ENCODE results near the gene CLOCK. TPM values are rescaled to one million over a fixed set of nuclear protein-coding genes. Genes with fewer than 3 reads are reported as not detected.

CLOCK gene
- total RNA-seq, 1 experiment from 2014 or later, result 19.4 TPM

- CTCF ChIA-PET, result no interaction called here
- no peak for DNase-seq
- BruUV-seq (replicated peaks), result no TSS peak
- H3K27me3 ChIP-seq (ENCODE audit: insufficient read depth, low read depth), result no peaks in the 10 kb centered on the region
- no peaks in the 10 kb centered on the region for H3K4me1 ChIP-seq (replicated peaks; ENCODE audit: insufficient read depth)
- TF ChIP-seq CTCF (conservative IDR thresholded peaks at IDR 0.05) (no peak), EZH2 (IDR thresholded peaks at IDR 0.05; ENCODE audit: low read depth) (no peak)
- no peak overlapping the region for H3K27ac ChIP-seq
- H3K4me3 ChIP-seq, result no peak overlapping the region
- H3K36me3 ChIP-seq (ENCODE audit: low read depth), result no peaks in the 10 kb centered on the region
- H3K9me3 ChIP-seq (ENCODE audit: insufficient read depth, low read depth), result 0 out of 2 replicates have a peak, but pooled peaks cover 4% of the 10 kb centered on the region
- H2AFZ ChIP-seq, result no peak overlapping the region
- H3K4me2 ChIP-seq, result no peak overlapping the region
- no peaks in the 10 kb centered on the region for H3F3A ChIP-seq (ENCODE audit: insufficient read depth, low read depth)
- no peaks in the 10 kb centered on the region for H3K79me2 ChIP-seq (ENCODE audit: low read depth)
- intact Hi-C loops (cut with micrococcal nuclease; ENCODE audit: unreplicated experiment), result no loop called here
- POLR2A ChIA-PET (ENCODE audit: unreplicated experiment), result no interaction called here
- H4K20me1 ChIP-seq (ENCODE audit: insufficient read depth), result no peaks in the 10 kb centered on the region
- no peaks in the 10 kb centered on the region for H3K9me2 ChIP-seq (ENCODE audit: insufficient read depth)
These were observed 80.7 kb downstream of the CLOCK start for GRCh38 chr4:55466001-55466400.

GRCh38 chr4:55458611-55459010 lies 88.1 kb downstream of the CLOCK start:
- no peak overlapping the region for H3K4me2 ChIP-seq
- H3K79me2 ChIP-seq (ENCODE audit: low read depth), result no peaks in the 10 kb centered on the region
- no peaks in the 10 kb centered on the region for H3K36me3 ChIP-seq (ENCODE audit: low read depth)
- H4K20me1 ChIP-seq (ENCODE audit: insufficient read depth), result no peaks in the 10 kb centered on the region
- H2AFZ ChIP-seq, result no peak overlapping the region
- TF ChIP-seq EZH2 (IDR thresholded peaks at IDR 0.05; ENCODE audit: low read depth) (no peak), CTCF (conservative IDR thresholded peaks at IDR 0.05) (no peak)
- no peak overlapping the region for H3K4me3 ChIP-seq
- H3K9me2 ChIP-seq (ENCODE audit: insufficient read depth), result no peaks in the 10 kb centered on the region
- H3K9me3 ChIP-seq (ENCODE audit: insufficient read depth, low read depth), result no peaks in the 10 kb centered on the region
- no peaks in the 10 kb centered on the region for H3F3A ChIP-seq (ENCODE audit: insufficient read depth, low read depth)
- no peaks in the 10 kb centered on the region for H3K27me3 ChIP-seq (ENCODE audit: insufficient read depth, low read depth)
- H3K27ac ChIP-seq, result no peak overlapping the region
- POLR2A ChIA-PET (ENCODE audit: unreplicated experiment), result no interaction called here
- CTCF ChIA-PET, result no interaction called here
- no peaks in the 10 kb centered on the region for H3K4me1 ChIP-seq (replicated peaks; ENCODE audit: insufficient read depth)
- no TSS peak for BruUV-seq (replicated peaks)
- intact Hi-C loops (cut with micrococcal nuclease; ENCODE audit: unreplicated experiment), result no loop called here
- DNase-seq, result no peak

DNA sequence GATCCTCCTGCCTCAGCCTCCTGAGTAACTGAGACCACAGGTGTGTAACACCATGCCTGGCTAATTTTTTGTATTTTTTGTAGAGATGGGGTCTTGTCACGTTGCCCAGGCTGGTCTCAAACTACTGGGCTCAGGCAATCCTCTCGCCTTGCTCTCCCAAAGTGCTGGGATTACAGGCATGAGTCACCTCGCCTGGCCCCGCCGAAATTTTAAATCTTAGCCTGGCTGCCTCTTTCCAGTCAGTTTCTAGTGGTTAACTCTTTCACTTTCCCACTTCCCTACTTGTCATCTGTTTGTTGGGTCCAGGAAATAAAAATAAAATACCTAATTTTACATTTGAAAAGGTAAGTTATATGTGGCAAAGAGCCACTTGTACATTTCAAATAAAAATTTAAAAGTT lies 88.5 kb downstream of the CLOCK start:
- Histone ChIP-seq H3K9me2 (ENCODE audit: insufficient read depth) (no peaks in the 10 kb centered on the region), H3K79me2 (ENCODE audit: low read depth) (no peaks in the 10 kb centered on the region), H3K27me3 (ENCODE audit: insufficient read depth, low read depth) (no peaks in the 10 kb centered on the region), H3K4me1 (replicated peaks; ENCODE audit: insufficient read depth) (no peaks in the 10 kb centered on the region), H3K9me3 (ENCODE audit: insufficient read depth, low read depth) (no peaks in the 10 kb centered on the region), H2AFZ (no peak overlapping the region), H3K27ac (no peak overlapping the region), H3K36me3 (ENCODE audit: low read depth) (no peaks in the 10 kb centered on the region), H4K20me1 (ENCODE audit: insufficient read depth) (no peaks in the 10 kb centered on the region), H3F3A (ENCODE audit: insufficient read depth, low read depth) (no peaks in the 10 kb centered on the region), H3K4me2 (no peak overlapping the region), H3K4me3 (no peak overlapping the region)
- ChIA-PET POLR2A (ENCODE audit: unreplicated experiment) (no interaction called here), CTCF (no interaction called here)
- no peak for DNase-seq
- BruUV-seq (replicated peaks), result no TSS peak
- no peak for TF ChIP-seq CTCF (conservative IDR thresholded peaks at IDR 0.05)
- TF ChIP-seq EZH2 (IDR thresholded peaks at IDR 0.05; ENCODE audit: low read depth), result no peak
- intact Hi-C loops (cut with micrococcal nuclease; ENCODE audit: unreplicated experiment), result no loop called here
